Measurements from ENCODE around the gene KAZN.

DNA sequence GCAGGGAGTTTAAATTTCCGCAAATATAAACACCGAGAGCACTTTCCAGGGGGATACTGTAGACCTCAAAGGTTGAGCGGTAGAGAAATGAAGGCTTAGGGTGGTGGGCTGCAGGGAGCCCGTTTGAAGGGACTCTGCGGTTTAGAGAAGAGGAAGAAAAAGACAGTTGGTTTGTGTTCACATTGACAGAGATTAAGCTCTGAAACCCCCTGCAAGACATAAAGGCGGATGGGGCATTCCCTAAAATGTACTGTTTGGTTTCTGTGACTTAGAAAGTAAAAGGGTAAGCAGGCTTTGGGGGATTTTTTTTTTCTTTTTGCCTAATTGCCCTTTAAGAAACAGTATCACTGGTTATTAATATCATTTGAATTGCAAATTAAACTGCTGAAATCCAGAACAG is 1.3 kb downstream of the KAZN start:
- TF ChIP-seq, protein P1, sequence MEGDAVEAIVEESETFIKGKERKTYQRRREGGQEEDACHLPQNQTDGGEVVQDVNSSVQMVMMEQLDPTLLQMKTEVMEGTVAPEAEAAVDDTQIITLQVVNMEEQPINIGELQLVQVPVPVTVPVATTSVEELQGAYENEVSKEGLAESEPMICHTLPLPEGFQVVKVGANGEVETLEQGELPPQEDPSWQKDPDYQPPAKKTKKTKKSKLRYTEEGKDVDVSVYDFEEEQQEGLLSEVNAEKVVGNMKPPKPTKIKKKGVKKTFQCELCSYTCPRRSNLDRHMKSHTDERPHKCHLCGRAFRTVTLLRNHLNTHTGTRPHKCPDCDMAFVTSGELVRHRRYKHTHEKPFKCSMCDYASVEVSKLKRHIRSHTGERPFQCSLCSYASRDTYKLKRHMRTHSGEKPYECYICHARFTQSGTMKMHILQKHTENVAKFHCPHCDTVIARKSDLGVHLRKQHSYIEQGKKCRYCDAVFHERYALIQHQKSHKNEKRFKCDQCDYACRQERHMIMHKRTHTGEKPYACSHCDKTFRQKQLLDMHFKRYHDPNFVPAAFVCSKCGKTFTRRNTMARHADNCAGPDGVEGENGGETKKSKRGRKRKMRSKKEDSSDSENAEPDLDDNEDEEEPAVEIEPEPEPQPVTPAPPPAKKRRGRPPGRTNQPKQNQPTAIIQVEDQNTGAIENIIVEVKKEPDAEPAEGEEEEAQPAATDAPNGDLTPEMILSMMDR (IDR thresholded peaks at IDR 0.05), result no peak
- TF ChIP-seq EP300 (IDR thresholded peaks at IDR 0.05), result no peak
- TF ChIP-seq POLR2A (IDR thresholded peaks at IDR 0.05), result no peak
